GM12878 (cell line): ENCODE data around the gene NTM. TPM values are rescaled to one million over a fixed set of nuclear protein-coding genes. Genes with fewer than 3 reads are reported as not detected.

ENCODE experiments used
- ATAC-seq: fragments of 200-7000 bp; cut with Tn5 transposase; 3 replicates; pipeline ENCODE4 v1.9.1; 2020; ENCODE audit warnings: mild to moderate bottlenecking, moderate library complexity
- BruUV-seq: library from RNA; stranded (reverse); fragments of 400-500 nt; replicated peaks from 2 replicates; lab custom pipeline; 2021; lab: Mats Ljungman, UMichigan
- CTCF ChIA-PET: fragments of 300-600 bp; sonication (Branson Sonifier 250); formaldehyde crosslinking; extraction: SDS; loops from one replicate; lab custom pipeline; 2021; ENCODE audit warnings: inconsistent platforms; lab: Yijun Ruan, JAX
- POLR2A ChIA-PET: fragments of 350-600 bp; formaldehyde crosslinking; extraction: SDS; loops from one replicate; lab custom pipeline; 2021; ENCODE audit warnings: inconsistent platforms; lab: Charles Lee
- RAD21 ChIA-PET: fragments of 300-600 bp; sonication (Branson Sonifier 250); formaldehyde crosslinking; loops from one replicate; lab custom pipeline; 2023; ENCODE audit warnings: antibody characterized with exemption; ENCODE audit not compliant: unreplicated experiment; lab: Charles Lee
- SMC1A ChIA-PET: fragments of 300-600 bp; sonication (Branson Sonifier 250); formaldehyde crosslinking; loops from one replicate; lab custom pipeline; 2023; ENCODE audit not compliant: unreplicated experiment, uncharacterized antibody; lab: Charles Lee
- DNase-seq: peaks from one replicate; pipeline ENCODE4 v3.0.0-alpha.2; 2011; ENCODE audit warnings: low read depth, low spot score
- FAIRE-seq: peaks from 3 replicates; lab custom pipeline; 2011; peaks lifted over from hg19 to GRCh38; lab: Jason Lieb, UNC
- H2AFZ ChIP-seq: 2 replicates; pipeline ENCODE4 v1.6.0; 2011; ENCODE audit warnings: low read depth, low read length, control low read depth; ENCODE audit not compliant: control insufficient read depth
- H3K27ac ChIP-seq: 2 replicates; pipeline ENCODE4 v1.5.1; 2011; ENCODE audit warnings: control low read depth; ENCODE audit not compliant: control insufficient read depth, insufficient read depth
- H3K27me3 ChIP-seq, 2 experiments: replicated peaks in 1 of 2; 2 replicates each; pipeline versions ENCODE4 v1.6.0 to v1.6.1; 2011; ENCODE audit warnings: low read length in 1 of 2; ENCODE audit not compliant: control insufficient read depth in 2 of 2, insufficient read depth in 2 of 2
- H3K36me3 ChIP-seq, 2 experiments: 2 replicates each; pipeline ENCODE4 v1.5.1; 2011; ENCODE audit warnings: low read length in 1 of 2; ENCODE audit not compliant: control insufficient read depth in 2 of 2, insufficient read depth in 2 of 2
- H3K4me1 ChIP-seq: 2 replicates; pipeline ENCODE4 v1.6.1; 2011; ENCODE audit warnings: mild to moderate bottlenecking, low read length, moderate library complexity, mixed read lengths; ENCODE audit not compliant: control insufficient read depth, insufficient read depth
- H3K4me2 ChIP-seq: 2 replicates; pipeline ENCODE4 v1.6.0; 2011; ENCODE audit warnings: control low read depth; ENCODE audit not compliant: control insufficient read depth, insufficient read depth
- H3K4me3 ChIP-seq: fragments of 200-600 bp; sonication (generic); 2 replicates; pipeline ENCODE4 v1.5.1; 2016
- H3K79me2 ChIP-seq: 2 replicates; pipeline ENCODE4 v1.6.0; 2011; ENCODE audit warnings: low read length; ENCODE audit not compliant: control insufficient read depth, insufficient read depth
- H3K9ac ChIP-seq: 2 replicates; pipeline ENCODE4 v1.8.0; 2011; ENCODE audit warnings: low read length, control low read depth, mixed read lengths; ENCODE audit not compliant: control insufficient read depth, insufficient read depth
- H3K9me3 ChIP-seq: replicated peaks from 3 replicates; pipeline ENCODE4 v1.5.1; 2011; ENCODE audit warnings: mild to moderate bottlenecking, low read length; ENCODE audit not compliant: control insufficient read depth, insufficient read depth
- H4K20me1 ChIP-seq: 2 replicates; pipeline ENCODE4 v1.6.0; 2011; ENCODE audit not compliant: control insufficient read depth, insufficient read depth
- CREM ChIP-seq: IDR thresholded peaks from 2 replicates; pipeline ENCODE4 v1.6.1; 2014; ENCODE audit warnings: antibody characterized with exemption, low read depth
- EP300 ChIP-seq, 2 experiments: fragments of 150-350 bp in 1 of 2; IDR thresholded peaks; 2 replicates each; pipeline ENCODE4 v1.6.1; 2011 to 2012; ENCODE audit warnings: low read depth in 2 of 2, low read length in 2 of 2, borderline replicate concordance in 1 of 2, improper control_type of control experiment in 1 of 2, inconsistent platforms in 1 of 2; ENCODE audit not compliant: control insufficient read depth in 1 of 2
- FOXM1 ChIP-seq: IDR thresholded peaks from 2 replicates; pipeline ENCODE4 v1.6.1; 2012; ENCODE audit warnings: low read depth, mild to moderate bottlenecking, inconsistent platforms, low read length, moderate library complexity
- IKZF1 ChIP-seq: fragments of 450-650 bp; conservative IDR thresholded peaks from 2 replicates; pipeline ENCODE4 v1.6.1; 2017; ENCODE audit warnings: antibody characterized with exemption, mild to moderate bottlenecking
- KLF5 ChIP-seq: fragments of 450-650 bp; IDR thresholded peaks from 2 replicates; pipeline ENCODE4 v1.6.1; 2014; ENCODE audit warnings: mild to moderate bottlenecking; ENCODE audit not compliant: partially characterized antibody
- MEF2B ChIP-seq: fragments of 450-650 bp; IDR thresholded peaks from 2 replicates; pipeline ENCODE4 v1.6.1; 2018; ENCODE audit warnings: mild to moderate bottlenecking, moderate library complexity; ENCODE audit not compliant: partially characterized antibody, poor library complexity, severe bottlenecking
- NBN ChIP-seq: fragments of 450-650 bp; IDR thresholded peaks from 2 replicates; pipeline ENCODE4 v1.6.1; 2016
- PML ChIP-seq: IDR thresholded peaks from 2 replicates; pipeline ENCODE4 v1.6.1; 2012; ENCODE audit warnings: low read length, inconsistent platforms
- POU2F2 ChIP-seq: IDR thresholded peaks from 3 replicates; pipeline ENCODE4 v1.6.1; 2011; ENCODE audit warnings: low read depth, mild to moderate bottlenecking, low read length, borderline replicate concordance
- RFX5 ChIP-seq: IDR thresholded peaks from 2 replicates; pipeline ENCODE4 v1.6.1; 2011; ENCODE audit warnings: low read depth, low read length, improper control_type of control experiment
- SIN3A ChIP-seq: IDR thresholded peaks from 2 replicates; pipeline ENCODE4 v1.6.1; 2012; ENCODE audit warnings: low read depth, low read length, improper control_type of control experiment
- SIX5 ChIP-seq: IDR thresholded peaks from 2 replicates; pipeline ENCODE4 v1.6.1; 2011; ENCODE audit warnings: mild to moderate bottlenecking, low read depth, low read length, moderate library complexity; ENCODE audit not compliant: severe bottlenecking
- SREBF1 ChIP-seq: IDR thresholded peaks from 2 replicates; pipeline ENCODE4 v1.6.1; 2012; ENCODE audit warnings: mild to moderate bottlenecking, low read length
- WGBS: methylation state at CpG from one replicate; pipeline ENCODE4 v1.1.6; 2016; ENCODE audit warnings: low lambda C conversion rate; ENCODE audit not compliant: insufficient replicate concordance, insufficient coverage; ENCODE audit errors: missing lambda C conversion rate; 5-methylcytosine and 5-hydroxymethylcytosine counted together
- in situ Hi-C: fragments of 300-500 bp; cut with MboI; formaldehyde crosslinking; loops from 9 replicates; pipeline ENCODE4 v1.14.3; 2018; ENCODE audit warnings: mixed read lengths
- intact Hi-C: fragments of 100-400 bp; cut with micrococcal nuclease; formaldehyde crosslinking; loops from one replicate; pipeline ENCODE4 v1.14.2; 2022; ENCODE audit not compliant: unreplicated experiment
- polyA plus RNA-seq, 11 experiments: library from polyadenylated mRNA; depleted of rRNA in 4 of 11; unstranded in 6 of 11; stranded (reverse) in 5 of 11; fragments of >200 nt; fragmentation: Nextera tagmentation in 4 of 11; fragmentation: Illumina TruSeq in 1 of 11; extraction: Ambion mirVana in 4 of 11; extraction: Trizol in 1 of 11; gene quantifications; 1 replicate in 1 of 11; 2 replicates in 10 of 11; pipeline versions ENCODE4 v1.2.1 to v1.2.3, GENCODE V29; 2011 to 2016; ENCODE audit warnings: inconsistent platforms in 2 of 11, missing spikeins in 2 of 11, low read depth in 1 of 11
- total RNA-seq, 4 experiments: library from RNA; depleted of rRNA in 3 of 4; stranded (reverse); fragments of >200 nt in 3 of 4; fragmentation: Illumina TruSeq in 1 of 4; extraction: Trizol in 1 of 4; gene quantifications; 2 replicates each; pipeline versions ENCODE4 v1.2.1 to v1.2.3, GENCODE V29; 2013 to 2021
- TF ChIP-seq, protein P1 (sequence below): fragments of 450-650 bp; IDR thresholded peaks from 2 replicates; pipeline ENCODE4 v1.6.1; 2014; ENCODE audit warnings: mild to moderate bottlenecking
- TF ChIP-seq, protein P2 (sequence below): fragments of 150-350 bp; IDR thresholded peaks from 2 replicates; pipeline ENCODE4 v1.6.1; 2014; ENCODE audit warnings: mild to moderate bottlenecking, low read depth, low read length

The NTM gene
- total and polyA plus RNA-seq, 10 of the 15 experiments (the other 5 are each of a cell fraction or from before 2014, with no cell fraction given), result not detected

DNA sequence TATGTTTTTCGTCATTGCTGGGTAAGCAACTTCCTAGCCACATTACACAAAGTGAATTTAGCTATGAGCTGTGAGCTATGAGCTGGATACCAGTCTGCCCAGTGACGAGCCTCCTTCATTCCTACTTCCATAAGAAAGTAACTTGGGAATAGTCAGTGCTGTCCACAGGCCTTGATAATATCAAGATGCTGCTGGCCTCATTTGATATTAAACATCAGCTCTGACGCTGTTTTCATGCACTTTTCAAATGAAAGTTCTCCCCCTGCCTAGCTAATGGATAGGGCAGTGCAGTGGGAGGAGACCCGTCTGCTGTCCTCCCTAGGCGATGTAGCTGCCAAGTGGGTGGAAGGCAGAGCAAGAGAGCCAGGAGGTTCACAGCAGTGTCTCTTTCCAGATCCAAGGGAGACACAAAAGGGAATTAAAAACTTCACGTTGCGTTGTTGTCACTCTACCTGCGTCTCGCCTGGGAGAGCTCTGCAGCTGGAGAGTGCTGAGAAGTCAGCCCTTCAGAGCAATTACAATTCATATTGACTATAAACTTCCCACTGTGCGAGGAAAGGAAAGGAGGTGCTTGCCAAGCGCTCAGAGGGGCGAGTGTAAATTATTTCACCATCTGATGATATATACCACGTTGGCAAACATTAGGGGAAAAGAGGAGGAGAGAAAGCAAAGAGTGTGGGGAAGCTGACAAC is 861.4 kb downstream of the NTM start:
- Histone ChIP-seq H2AFZ (no peak overlapping the region), H3K36me3 (no peaks in the 10 kb centered on the region)
- WGBS, result 32% methylated on average over 13 of the region's 13 CpGs
- TF ChIP-seq FOXM1, result no peak
- TF ChIP-seq, protein P1, sequence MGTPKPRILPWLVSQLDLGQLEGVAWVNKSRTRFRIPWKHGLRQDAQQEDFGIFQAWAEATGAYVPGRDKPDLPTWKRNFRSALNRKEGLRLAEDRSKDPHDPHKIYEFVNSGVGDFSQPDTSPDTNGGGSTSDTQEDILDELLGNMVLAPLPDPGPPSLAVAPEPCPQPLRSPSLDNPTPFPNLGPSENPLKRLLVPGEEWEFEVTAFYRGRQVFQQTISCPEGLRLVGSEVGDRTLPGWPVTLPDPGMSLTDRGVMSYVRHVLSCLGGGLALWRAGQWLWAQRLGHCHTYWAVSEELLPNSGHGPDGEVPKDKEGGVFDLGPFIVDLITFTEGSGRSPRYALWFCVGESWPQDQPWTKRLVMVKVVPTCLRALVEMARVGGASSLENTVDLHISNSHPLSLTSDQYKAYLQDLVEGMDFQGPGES, result no peak
- no peak for TF ChIP-seq MEF2B
- TF ChIP-seq KLF5, result no peak
- TF ChIP-seq POU2F2, result no peak
- no peak for TF ChIP-seq RFX5
- TF ChIP-seq, protein P2, sequence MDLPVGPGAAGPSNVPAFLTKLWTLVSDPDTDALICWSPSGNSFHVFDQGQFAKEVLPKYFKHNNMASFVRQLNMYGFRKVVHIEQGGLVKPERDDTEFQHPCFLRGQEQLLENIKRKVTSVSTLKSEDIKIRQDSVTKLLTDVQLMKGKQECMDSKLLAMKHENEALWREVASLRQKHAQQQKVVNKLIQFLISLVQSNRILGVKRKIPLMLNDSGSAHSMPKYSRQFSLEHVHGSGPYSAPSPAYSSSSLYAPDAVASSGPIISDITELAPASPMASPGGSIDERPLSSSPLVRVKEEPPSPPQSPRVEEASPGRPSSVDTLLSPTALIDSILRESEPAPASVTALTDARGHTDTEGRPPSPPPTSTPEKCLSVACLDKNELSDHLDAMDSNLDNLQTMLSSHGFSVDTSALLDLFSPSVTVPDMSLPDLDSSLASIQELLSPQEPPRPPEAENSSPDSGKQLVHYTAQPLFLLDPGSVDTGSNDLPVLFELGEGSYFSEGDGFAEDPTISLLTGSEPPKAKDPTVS, result no peak
- no peak for TF ChIP-seq SIN3A
- TF ChIP-seq SREBF1, result no peak
- no peak for TF ChIP-seq CREM
- no peak for TF ChIP-seq SIX5
- no peak for TF ChIP-seq IKZF1
- no peak for TF ChIP-seq NBN
- no peak for TF ChIP-seq EP300 (IDR thresholded peaks at IDR 0.05; ENCODE audit: borderline replicate concordance in 1 of 2, control insufficient read depth in 1 of 2, low read depth in 2 of 2, low read length in 2 of 2)
- no peak for TF ChIP-seq PML
- TF ChIP-seq, all 136 proteins: peak for 0
- Histone ChIP-seq H4K20me1 (no peaks in the 10 kb centered on the region), H3K9me3 (no peaks in the 10 kb centered on the region), H3K4me2 (no peak overlapping the region), H3K79me2 (no peaks in the 10 kb centered on the region), H3K4me1 (no peaks in the 10 kb centered on the region), H3K4me3 (no peak overlapping the region), H3K9ac (no peak overlapping the region), H3K27ac (no peak overlapping the region), H3K27me3 (peaks cover 0 to 3% of the 10 kb centered on the region in 2 experiments; a peak in 2 of 4 replicates)
- DNase-seq (no peak), ATAC-seq (no peak), FAIRE-seq (no peak)
- ChIA-PET SMC1A (no interaction called here), CTCF (no interaction called here), POLR2A (no interaction called here), RAD21 (no interaction called here)
- intact Hi-C loops (no loop called here), in situ Hi-C loops (no loop called here)
- BruUV-seq, result no TSS peak
